Measurements from ENCODE around the gene TPK1.

Gene TPK1

DNA sequence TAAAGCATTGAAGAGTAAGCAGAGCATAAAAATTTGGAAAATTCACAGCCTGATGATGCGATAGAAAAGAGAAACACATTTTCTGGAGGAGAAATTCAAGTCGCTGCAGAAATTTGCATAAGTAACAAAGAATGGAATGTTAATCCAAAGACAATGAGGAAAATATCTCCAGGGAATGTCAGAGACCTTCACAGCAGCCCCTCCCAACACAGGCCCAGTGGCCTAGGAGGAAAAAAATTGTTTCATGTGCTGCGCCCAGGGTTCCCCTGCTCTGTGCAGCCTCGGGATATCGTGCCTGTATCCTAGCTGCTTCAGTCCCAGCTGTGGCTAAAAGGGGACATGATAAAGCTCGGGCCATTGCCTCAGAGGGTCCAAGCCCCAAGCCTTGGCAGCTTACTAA lies 206.8 kb downstream of the TPK1 start:
- H3K9me3 ChIP-seq (ENCODE audit: control insufficient read depth in 1 of 2, low read length in 2 of 2) = peaks cover 0 to 6% of the 10 kb centered on the region in 2 donors
- no peak overlapping the region for H3K9ac ChIP-seq (ENCODE audit: low read depth in 1 of 2, low read length in 2 of 2)
- no peak overlapping the region for H3K27ac ChIP-seq (ENCODE audit: low read depth, low read length)
- no peaks in the 10 kb centered on the region for H3K4me1 ChIP-seq (ENCODE audit: control insufficient read depth in 1 of 2, insufficient read depth in 2 of 2, low read length in 2 of 2)
- no peaks in the 10 kb centered on the region for H3K27me3 ChIP-seq (ENCODE audit: control insufficient read depth in 1 of 2, insufficient read depth in 2 of 2, low read length in 2 of 2)
- no peaks in the 10 kb centered on the region for H3K36me3 ChIP-seq (ENCODE audit: control insufficient read depth in 1 of 2, insufficient read depth in 2 of 2, low read length in 2 of 2)
- H3K4me3 ChIP-seq (ENCODE audit: low read depth in 1 of 2, low read length in 2 of 2) = no peak overlapping the region

- H3K9ac ChIP-seq (ENCODE audit: low read depth in 1 of 2, low read length in 2 of 2) = no peak overlapping the region
- H3K4me1 ChIP-seq (ENCODE audit: control insufficient read depth in 1 of 2, insufficient read depth in 2 of 2, low read length in 2 of 2) = no peaks in the 10 kb centered on the region
- H3K9me3 ChIP-seq (ENCODE audit: control insufficient read depth in 1 of 2, low read length in 2 of 2) = peaks cover 0 to 6% of the 10 kb centered on the region in 2 donors
- H3K4me3 ChIP-seq (ENCODE audit: low read depth in 1 of 2, low read length in 2 of 2) = no peak overlapping the region
- no peaks in the 10 kb centered on the region for H3K27me3 ChIP-seq (ENCODE audit: control insufficient read depth in 1 of 2, insufficient read depth in 2 of 2, low read length in 2 of 2)
- H3K27ac ChIP-seq (ENCODE audit: low read depth, low read length) = no peak overlapping the region
- H3K36me3 ChIP-seq (ENCODE audit: control insufficient read depth in 1 of 2, insufficient read depth in 2 of 2, low read length in 2 of 2) = no peaks in the 10 kb centered on the region
These were observed 207.7 kb downstream of the TPK1 start for GRCh38 chr7:144628176-144628575.

GRCh38 chr7:144622745-144623144 lies 213.1 kb downstream of the TPK1 start:
- peaks cover 0 to 3% of the 10 kb centered on the region in 2 donors for H3K36me3 ChIP-seq (ENCODE audit: control insufficient read depth in 1 of 2, insufficient read depth in 2 of 2, low read length in 2 of 2)
- H3K9me3 ChIP-seq (ENCODE audit: control insufficient read depth in 1 of 2, low read length in 2 of 2) = peaks cover 0 to 3% of the 10 kb centered on the region in 2 donors
- no peaks in the 10 kb centered on the region for H3K27me3 ChIP-seq (ENCODE audit: control insufficient read depth in 1 of 2, insufficient read depth in 2 of 2, low read length in 2 of 2)
- H3K4me1 ChIP-seq (ENCODE audit: control insufficient read depth in 1 of 2, insufficient read depth in 2 of 2, low read length in 2 of 2) = no peaks in the 10 kb centered on the region
- no peak overlapping the region for H3K4me3 ChIP-seq (ENCODE audit: low read depth in 1 of 2, low read length in 2 of 2)
- H3K27ac ChIP-seq (ENCODE audit: low read depth, low read length) = no peak overlapping the region
- no peak overlapping the region for H3K9ac ChIP-seq (ENCODE audit: low read depth in 1 of 2, low read length in 2 of 2)

DNA sequence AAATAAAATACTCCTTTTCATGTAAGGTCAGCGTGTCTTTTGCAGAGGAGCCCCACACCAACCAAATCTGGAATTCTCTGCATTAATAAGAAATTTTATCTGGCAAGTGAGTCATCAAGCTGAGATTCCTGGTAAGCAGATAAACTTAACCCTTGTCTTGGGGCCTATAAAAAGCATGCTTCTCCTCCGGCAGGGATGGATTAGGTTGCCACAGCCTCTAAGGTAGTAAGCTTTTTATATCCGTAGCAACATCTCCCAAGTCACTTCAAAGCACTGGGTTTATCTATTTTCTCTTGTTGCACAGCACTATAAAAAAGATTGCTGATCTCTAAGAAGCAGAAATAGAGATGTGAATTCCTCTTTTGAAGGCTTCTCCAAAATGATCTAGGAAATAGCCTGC lies 229.6 kb downstream of the TPK1 start:
- no peaks in the 10 kb centered on the region for H3K9me3 ChIP-seq (ENCODE audit: control insufficient read depth in 1 of 2, low read length in 2 of 2)
- H3K9ac ChIP-seq (ENCODE audit: low read depth in 1 of 2, low read length in 2 of 2) = no peak overlapping the region
- no peaks in the 10 kb centered on the region for H3K36me3 ChIP-seq (ENCODE audit: control insufficient read depth in 1 of 2, insufficient read depth in 2 of 2, low read length in 2 of 2)
- H3K4me1 ChIP-seq (ENCODE audit: control insufficient read depth in 1 of 2, insufficient read depth in 2 of 2, low read length in 2 of 2) = no peaks in the 10 kb centered on the region
- H3K4me3 ChIP-seq (ENCODE audit: low read depth in 1 of 2, low read length in 2 of 2) = no peak overlapping the region
- H3K27me3 ChIP-seq (ENCODE audit: control insufficient read depth in 1 of 2, insufficient read depth in 2 of 2, low read length in 2 of 2) = no peaks in the 10 kb centered on the region
- H3K27ac ChIP-seq (ENCODE audit: low read depth, low read length) = no peak overlapping the region

DNA sequence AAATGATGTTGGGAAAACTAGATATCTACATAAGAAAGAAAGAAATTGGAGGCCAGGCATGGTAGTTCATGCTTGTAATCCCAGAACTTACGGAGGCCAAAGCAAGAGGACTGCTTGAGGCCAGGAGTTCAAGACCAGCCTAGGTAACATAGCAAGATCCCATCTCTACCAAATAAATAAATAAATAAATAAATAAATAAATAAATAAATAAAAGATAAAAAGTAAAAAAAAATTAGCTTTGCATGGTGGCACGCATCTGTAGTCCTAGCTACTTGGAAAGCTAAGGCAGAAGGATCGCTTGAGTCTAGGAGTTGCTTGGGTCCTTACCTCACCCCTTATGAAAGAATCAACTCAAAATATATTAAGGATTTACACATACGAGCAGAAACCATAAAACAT lies 238.9 kb downstream of the TPK1 start:
- Histone ChIP-seq H3K9me3 (ENCODE audit: control insufficient read depth in 1 of 2, low read length in 2 of 2) (peaks cover 7 to 18% of the 10 kb centered on the region in 2 donors), H3K9ac (ENCODE audit: low read depth in 1 of 2, low read length in 2 of 2) (no peak overlapping the region), H3K4me3 (ENCODE audit: low read depth in 1 of 2, low read length in 2 of 2) (no peak overlapping the region), H3K4me1 (ENCODE audit: control insufficient read depth in 1 of 2, insufficient read depth in 2 of 2, low read length in 2 of 2) (no peaks in the 10 kb centered on the region), H3K27me3 (ENCODE audit: control insufficient read depth in 1 of 2, insufficient read depth in 2 of 2, low read length in 2 of 2) (no peaks in the 10 kb centered on the region), H3K27ac (ENCODE audit: low read depth, low read length) (no peak overlapping the region), H3K36me3 (ENCODE audit: control insufficient read depth in 1 of 2, insufficient read depth in 2 of 2, low read length in 2 of 2) (no peaks in the 10 kb centered on the region)

- peaks cover 8 to 11% of the 10 kb centered on the region in 2 donors for H3K4me1 ChIP-seq (ENCODE audit: control insufficient read depth in 1 of 2, insufficient read depth in 2 of 2, low read length in 2 of 2)
- H3K9ac ChIP-seq (ENCODE audit: low read depth in 1 of 2, low read length in 2 of 2) = no peak overlapping the region
- no peak overlapping the region for H3K4me3 ChIP-seq (ENCODE audit: low read depth in 1 of 2, low read length in 2 of 2)
- no peaks in the 10 kb centered on the region for H3K36me3 ChIP-seq (ENCODE audit: control insufficient read depth in 1 of 2, insufficient read depth in 2 of 2, low read length in 2 of 2)
- no peak overlapping the region for H3K27ac ChIP-seq (ENCODE audit: low read depth, low read length)
- H3K9me3 ChIP-seq (ENCODE audit: control insufficient read depth in 1 of 2, low read length in 2 of 2) = peaks cover 7 to 18% of the 10 kb centered on the region in 2 donors
- H3K27me3 ChIP-seq (ENCODE audit: control insufficient read depth in 1 of 2, insufficient read depth in 2 of 2, low read length in 2 of 2) = no peaks in the 10 kb centered on the region
These were observed 241.3 kb downstream of the TPK1 start for GRCh38 chr7:144594580-144594979.

DNA sequence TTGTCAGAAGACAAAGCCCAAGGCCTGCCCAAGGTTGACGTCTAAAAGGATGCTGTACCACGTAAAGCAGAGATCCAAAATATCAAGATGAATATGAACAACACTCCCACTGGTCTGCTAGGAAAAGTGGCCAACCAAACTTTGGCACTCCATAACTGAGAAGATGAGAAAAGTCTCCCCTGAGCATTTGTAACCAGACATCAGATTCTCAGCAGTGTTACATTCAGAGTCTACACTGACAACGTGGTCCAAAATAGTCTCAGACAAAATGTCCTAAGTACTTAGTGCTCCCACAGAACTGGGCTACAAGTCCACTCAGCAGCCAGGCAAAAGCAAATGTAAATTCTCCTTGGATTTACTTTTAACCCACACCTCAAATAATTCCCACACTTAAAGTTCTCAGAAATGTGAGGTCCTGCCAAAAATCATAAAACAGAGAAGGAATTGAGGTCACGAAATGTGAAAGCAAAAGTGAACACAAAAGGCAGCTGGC lies 247.2 kb downstream of the TPK1 start:
- Histone ChIP-seq H3K9ac (ENCODE audit: low read depth in 1 of 2, low read length in 2 of 2) (no peak overlapping the region), H3K9me3 (ENCODE audit: control insufficient read depth in 1 of 2, low read length in 2 of 2) (peaks cover 0 to 6% of the 10 kb centered on the region in 2 donors), H3K27ac (ENCODE audit: low read depth, low read length) (no peak overlapping the region), H3K4me3 (ENCODE audit: low read depth in 1 of 2, low read length in 2 of 2) (peak overlapping the region in 1 of 2 donors; percentile 4), H3K27me3 (ENCODE audit: control insufficient read depth in 1 of 2, insufficient read depth in 2 of 2, low read length in 2 of 2) (no peaks in the 10 kb centered on the region), H3K36me3 (ENCODE audit: control insufficient read depth in 1 of 2, insufficient read depth in 2 of 2, low read length in 2 of 2) (no peaks in the 10 kb centered on the region), H3K4me1 (ENCODE audit: control insufficient read depth in 1 of 2, insufficient read depth in 2 of 2, low read length in 2 of 2) (peaks cover 8 to 12% of the 10 kb centered on the region in 2 donors)

- Histone ChIP-seq H3K4me1 (ENCODE audit: control insufficient read depth in 1 of 2, insufficient read depth in 2 of 2, low read length in 2 of 2) (peaks cover 8 to 12% of the 10 kb centered on the region in 2 donors), H3K27me3 (ENCODE audit: control insufficient read depth in 1 of 2, insufficient read depth in 2 of 2, low read length in 2 of 2) (no peaks in the 10 kb centered on the region), H3K9me3 (ENCODE audit: control insufficient read depth in 1 of 2, low read length in 2 of 2) (no peaks in the 10 kb centered on the region), H3K9ac (ENCODE audit: low read depth in 1 of 2, low read length in 2 of 2) (no peak overlapping the region), H3K36me3 (ENCODE audit: control insufficient read depth in 1 of 2, insufficient read depth in 2 of 2, low read length in 2 of 2) (no peaks in the 10 kb centered on the region), H3K4me3 (ENCODE audit: low read depth in 1 of 2, low read length in 2 of 2) (no peak overlapping the region), H3K27ac (ENCODE audit: low read depth, low read length) (no peak overlapping the region)
These were observed 248.2 kb downstream of the TPK1 start for GRCh38 chr7:144587701-144588100.

DNA sequence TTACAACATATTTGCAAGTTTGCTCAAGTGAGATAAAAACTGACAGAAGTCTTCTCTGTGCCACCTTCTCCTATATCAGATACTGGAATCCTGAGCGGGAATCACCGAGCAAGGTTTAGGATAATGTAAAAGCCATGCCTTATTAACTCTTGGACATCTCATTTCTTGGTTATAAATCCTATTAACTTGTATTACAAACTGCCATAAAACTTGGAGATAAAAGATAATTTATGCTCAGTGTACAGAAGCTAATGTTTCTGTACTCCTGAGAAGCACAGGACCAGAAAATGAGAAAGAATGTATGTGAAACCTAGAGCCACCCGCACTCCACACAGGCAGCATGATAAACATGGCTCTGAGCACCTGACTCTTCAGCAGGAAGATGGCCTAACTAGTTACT lies 251.1 kb downstream of the TPK1 start:
- Histone ChIP-seq H3K27me3 (ENCODE audit: control insufficient read depth in 1 of 2, insufficient read depth in 2 of 2, low read length in 2 of 2) (no peaks in the 10 kb centered on the region), H3K9me3 (ENCODE audit: control insufficient read depth in 1 of 2, low read length in 2 of 2) (no peaks in the 10 kb centered on the region), H3K9ac (ENCODE audit: low read depth in 1 of 2, low read length in 2 of 2) (no peak overlapping the region), H3K36me3 (ENCODE audit: control insufficient read depth in 1 of 2, insufficient read depth in 2 of 2, low read length in 2 of 2) (no peaks in the 10 kb centered on the region), H3K4me3 (ENCODE audit: low read depth in 1 of 2, low read length in 2 of 2) (no peak overlapping the region), H3K4me1 (ENCODE audit: control insufficient read depth in 1 of 2, insufficient read depth in 2 of 2, low read length in 2 of 2) (peaks cover 0 to 3% of the 10 kb centered on the region in 2 donors), H3K27ac (ENCODE audit: low read depth, low read length) (no peak overlapping the region)

DNA sequence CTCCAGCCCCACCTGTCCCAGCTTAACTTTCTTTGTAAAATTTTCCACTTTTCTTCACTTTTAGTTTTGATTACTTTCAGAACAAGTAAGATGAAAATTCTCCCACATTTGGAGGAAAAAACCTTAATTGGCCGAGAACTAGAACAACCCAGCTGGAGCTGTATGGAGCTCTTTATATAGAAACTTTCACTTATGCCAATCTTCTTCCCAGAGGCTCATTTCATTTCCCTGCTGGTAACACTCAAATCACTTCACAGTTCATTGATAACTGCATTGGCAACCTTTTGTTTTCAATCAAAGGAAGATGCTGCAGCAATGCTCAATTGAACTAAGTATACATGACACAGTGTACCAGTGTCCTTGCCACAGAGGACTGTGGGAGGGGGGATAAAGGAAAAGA lies 256.2 kb downstream of the TPK1 start:
- Histone ChIP-seq H3K9ac (ENCODE audit: low read depth in 1 of 2, low read length in 2 of 2) (no peak overlapping the region), H3K27me3 (ENCODE audit: control insufficient read depth in 1 of 2, insufficient read depth in 2 of 2, low read length in 2 of 2) (no peaks in the 10 kb centered on the region), H3K27ac (ENCODE audit: low read depth, low read length) (no peak overlapping the region), H3K9me3 (ENCODE audit: control insufficient read depth in 1 of 2, low read length in 2 of 2) (no peaks in the 10 kb centered on the region), H3K4me1 (ENCODE audit: control insufficient read depth in 1 of 2, insufficient read depth in 2 of 2, low read length in 2 of 2) (no peaks in the 10 kb centered on the region), H3K36me3 (ENCODE audit: control insufficient read depth in 1 of 2, insufficient read depth in 2 of 2, low read length in 2 of 2) (no peaks in the 10 kb centered on the region), H3K4me3 (ENCODE audit: low read depth in 1 of 2, low read length in 2 of 2) (no peak overlapping the region)

DNA sequence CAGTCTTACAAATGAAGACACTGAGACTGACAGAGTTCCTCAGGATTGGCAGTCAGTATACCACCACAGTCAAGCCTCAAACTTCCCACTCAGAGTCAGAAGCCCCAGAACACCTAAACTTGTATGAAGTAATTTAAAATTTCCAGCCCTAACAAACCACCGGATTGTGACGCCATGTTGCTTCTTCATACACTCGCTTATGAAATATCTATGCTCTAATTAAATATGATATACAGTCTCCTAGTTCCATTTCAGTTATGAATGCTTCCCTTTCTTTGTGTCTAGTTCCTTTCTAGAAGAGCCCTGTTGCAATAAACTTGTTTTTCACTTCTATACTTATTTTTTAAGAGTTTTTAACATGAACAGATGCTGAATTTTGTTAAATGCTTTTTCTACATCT lies 260.4 kb downstream of the TPK1 start:
- Histone ChIP-seq H3K27me3 (ENCODE audit: control insufficient read depth in 1 of 2, insufficient read depth in 2 of 2, low read length in 2 of 2) (no peaks in the 10 kb centered on the region), H3K4me1 (ENCODE audit: control insufficient read depth in 1 of 2, insufficient read depth in 2 of 2, low read length in 2 of 2) (no peaks in the 10 kb centered on the region), H3K4me3 (ENCODE audit: low read depth in 1 of 2, low read length in 2 of 2) (no peak overlapping the region), H3K9ac (ENCODE audit: low read depth in 1 of 2, low read length in 2 of 2) (no peak overlapping the region), H3K27ac (ENCODE audit: low read depth, low read length) (no peak overlapping the region), H3K9me3 (ENCODE audit: control insufficient read depth in 1 of 2, low read length in 2 of 2) (no peaks in the 10 kb centered on the region), H3K36me3 (ENCODE audit: control insufficient read depth in 1 of 2, insufficient read depth in 2 of 2, low read length in 2 of 2) (no peaks in the 10 kb centered on the region)

Measured in duodenal mucosa (tissue), 2 donors.